Lung microvascular endothelial cell (primary cell): ENCODE data around the gene CALD1. TPM values are rescaled to one million over a fixed set of nuclear protein-coding genes. Genes with fewer than 3 reads are reported as not detected.

Experiments
- DNase-seq, 2 donors: peaks; one replicate each; pipeline versions ENCODE4 v3.0.0 to v3.0.0-alpha.2; 2010; ENCODE audit warnings: low read depth in 2 of 2
- total RNA-seq: library from RNA; depleted of rRNA; stranded (reverse); fragments of >200 nt; gene quantifications from 2 replicates; pipeline ENCODE4 v1.2.1, GENCODE V29; 2014

Gene CALD1
- total RNA-seq, 1 donor from 2014 or later = 198 TPM

DNA sequence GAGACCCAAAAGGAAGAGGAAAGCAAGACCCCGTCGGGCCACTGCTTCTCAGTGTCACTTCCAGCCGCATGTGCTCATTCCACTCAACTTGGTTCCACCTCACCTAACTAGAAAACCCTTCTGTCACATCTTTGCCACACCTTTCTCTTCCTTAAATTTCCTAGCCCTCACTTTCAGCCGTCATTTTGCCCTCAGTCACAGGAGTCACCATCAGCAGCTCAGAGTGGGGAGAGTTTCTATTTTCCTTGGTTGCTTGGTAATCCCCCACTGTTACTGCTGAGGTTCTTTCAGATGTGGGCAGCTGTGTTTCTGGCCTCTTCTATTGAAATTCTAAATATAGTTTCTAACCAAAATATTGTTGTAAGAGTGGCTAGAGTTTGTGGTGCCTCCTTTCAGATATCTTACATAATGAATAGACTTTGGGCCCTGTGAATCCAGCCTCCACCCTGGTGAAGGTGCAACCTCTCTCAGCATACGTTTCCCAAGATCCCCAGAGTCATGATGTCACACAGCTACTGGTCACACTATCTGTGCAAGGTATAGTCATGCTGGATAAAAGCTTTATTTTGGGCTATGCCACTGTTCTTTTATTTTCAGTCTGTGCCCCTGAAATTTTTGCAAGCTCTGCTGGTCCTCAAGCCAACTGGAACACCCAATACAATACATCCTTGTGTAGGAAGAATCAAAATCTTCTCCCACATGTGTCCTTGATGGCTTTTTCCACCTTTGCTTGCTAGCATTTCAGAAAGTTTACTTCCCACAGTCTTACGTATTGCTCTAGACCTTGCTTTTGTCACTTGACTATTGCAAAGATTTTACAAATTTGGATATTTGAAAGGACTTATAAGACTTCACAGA lies 216.0 kb downstream of the CALD1 start:
- DNase-seq = no peak

DNA sequence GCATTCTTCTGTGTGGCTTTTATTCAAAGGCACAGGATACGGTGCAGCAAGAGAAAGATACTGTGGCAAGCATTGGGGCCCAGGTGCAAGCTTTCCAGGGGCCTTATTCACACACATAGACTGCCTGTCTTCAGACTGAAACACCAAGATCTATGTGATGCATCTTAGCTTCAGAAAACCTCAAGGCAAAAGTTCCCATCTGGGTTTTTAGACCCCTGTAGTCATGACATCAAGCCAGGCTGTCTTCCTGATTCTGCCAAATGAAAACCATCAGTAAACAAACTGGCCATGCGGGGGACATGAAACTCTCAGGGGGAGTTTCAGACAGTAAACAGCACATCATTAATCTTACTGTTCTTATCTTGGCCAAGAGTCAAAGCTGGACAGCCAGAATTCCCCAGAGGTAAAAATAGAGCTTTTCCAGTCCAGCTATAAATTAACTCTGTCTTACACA lies 216.7 kb downstream of the CALD1 start:
- DNase-seq = no peak

DNA sequence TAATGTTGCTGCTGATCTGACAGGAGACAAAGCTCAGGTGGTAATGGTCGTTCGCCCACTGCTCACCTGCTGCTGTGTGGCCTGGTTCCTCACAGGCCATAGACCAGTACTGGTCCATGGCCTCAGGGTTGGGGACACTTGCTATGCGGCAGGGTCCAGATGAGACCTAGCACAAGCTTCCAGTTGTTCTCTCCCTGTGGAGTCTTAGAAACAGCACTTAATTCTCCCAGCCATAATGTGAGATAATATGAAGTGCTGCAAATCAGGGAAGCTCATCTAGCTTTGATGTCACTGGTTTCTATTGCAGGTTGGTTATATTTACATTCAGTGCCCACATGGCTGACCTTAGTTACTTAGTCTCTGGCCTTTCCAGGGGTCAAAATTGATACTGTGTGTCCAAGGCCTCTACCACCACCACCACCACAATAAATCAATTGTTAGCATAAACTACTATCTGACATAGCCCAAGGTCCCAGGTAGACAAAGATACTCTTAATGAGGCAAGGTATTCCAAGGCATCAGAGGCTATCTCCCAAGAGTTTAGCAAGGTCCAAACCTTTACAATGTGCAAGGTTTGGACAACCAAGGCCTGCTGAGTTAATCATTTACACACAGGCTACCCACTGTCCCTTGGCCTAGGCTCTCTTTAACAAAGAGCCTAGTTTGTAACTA lies 217.9 kb downstream of the CALD1 start:
- no peak for DNase-seq

DNA sequence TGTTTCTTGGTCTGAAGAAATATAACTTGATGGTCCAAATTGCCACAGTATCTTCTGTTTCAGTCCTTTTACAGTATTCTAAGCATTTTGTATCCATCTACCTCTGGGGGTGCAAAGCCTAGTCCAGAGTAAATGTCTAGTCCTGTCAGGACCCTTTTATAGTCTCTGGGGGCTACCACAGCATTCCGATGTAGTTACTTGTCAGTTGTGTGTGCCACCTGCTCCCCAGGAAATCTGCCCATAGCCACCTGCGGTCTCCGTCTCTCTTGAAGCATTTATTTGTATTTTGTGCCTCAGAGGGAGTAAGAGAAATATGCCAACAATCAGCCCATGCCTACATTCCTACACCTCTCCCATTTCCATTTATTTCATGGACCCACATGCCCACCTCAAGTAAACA lies 219.7 kb downstream of the CALD1 start:
- DNase-seq = no peak

DNA sequence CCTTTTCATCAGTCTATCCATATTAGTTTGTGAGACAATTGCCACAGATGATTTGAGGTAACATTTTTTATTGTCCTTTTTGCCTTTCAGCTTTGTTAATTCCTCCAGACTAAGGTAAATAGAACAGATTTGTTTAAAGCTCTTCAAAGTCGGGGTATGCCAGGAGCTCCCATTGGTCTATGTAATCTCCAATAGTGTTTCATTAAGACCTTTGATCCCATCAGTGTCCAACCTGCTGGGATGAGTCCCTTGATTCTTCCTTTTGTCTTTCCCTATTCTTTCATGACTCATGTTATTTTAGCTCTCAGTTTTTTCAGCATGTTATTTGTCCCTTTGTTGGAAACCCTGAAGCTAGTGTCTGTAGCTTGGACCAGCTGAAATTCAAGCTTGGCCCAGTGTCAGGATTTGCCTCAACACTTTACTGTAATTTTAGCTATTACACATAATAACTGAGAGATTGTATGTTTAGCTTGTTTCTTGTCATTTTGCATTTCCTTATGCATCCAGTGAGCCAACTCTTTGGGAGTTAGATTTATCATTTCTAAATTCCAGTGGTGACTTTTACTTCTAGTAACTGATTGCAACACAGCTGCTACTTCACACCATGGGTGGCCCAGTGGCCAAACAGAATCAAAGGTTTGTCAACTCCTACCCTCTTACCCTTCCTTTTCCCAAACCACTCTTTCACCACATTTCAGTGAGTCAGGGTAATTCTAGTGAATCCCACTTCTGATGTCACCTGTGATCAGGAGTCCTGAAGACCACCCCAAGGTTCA lies 222.1 kb downstream of the CALD1 start:
- no peak for DNase-seq

DNA sequence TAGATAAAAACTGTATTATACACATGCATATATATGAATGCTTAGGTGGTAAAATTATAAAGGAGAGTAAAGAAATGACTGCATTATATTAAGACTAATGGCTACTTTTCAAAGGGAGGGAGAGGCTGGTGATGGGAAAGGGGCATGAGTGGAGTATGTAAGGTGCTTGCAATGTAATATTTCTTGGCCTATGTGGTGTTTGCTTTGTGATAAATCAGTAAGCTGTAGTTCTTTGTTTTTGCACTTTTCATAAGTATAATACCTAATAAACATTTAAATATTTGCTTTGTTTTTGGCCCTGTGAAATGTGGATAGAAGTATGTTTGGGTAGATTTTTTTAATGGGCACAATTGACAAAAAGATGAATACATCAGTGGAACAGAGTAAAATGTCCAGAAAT lies 232.8 kb downstream of the CALD1 start:
- DNase-seq = no peak

Other genes with a start within 250 kb of the CALD1 start
- gene AKR1B15, start 230.5 kb upstream of the CALD1 start, total RNA-seq = not detected in 2 replicates
- gene BPGM, start 132.8 kb upstream of the CALD1 start, total RNA-seq = 10.9 and 12.6 TPM in 2 replicates
- gene AGBL3, start 206.9 kb downstream of the CALD1 start, total RNA-seq = 0.44 and 0.99 TPM in 2 replicates